PC-3 (cell line): ENCODE results near the gene ZNF839. TPM values are rescaled to one million over a fixed set of nuclear protein-coding genes. Genes with fewer than 3 reads are reported as not detected.

Source experiments
- ATAC-seq: fragments of 200-7000 bp; cut with Tn5 transposase; 2 replicates; pipeline ENCODE4 v1.9.1; 2020; ENCODE audit warnings: mild to moderate bottlenecking, moderate library complexity
- BruUV-seq: library from RNA; stranded (reverse); fragments of 400-500 nt; replicated peaks from 2 replicates; lab custom pipeline; 2021; lab: Mats Ljungman, UMichigan
- CTCF ChIA-PET: fragments of 300-600 bp; sonication (Branson Sonifier 250); formaldehyde crosslinking; loops from one replicate; lab custom pipeline; 2022; ENCODE audit warnings: antibody characterized with exemption; lab: Charles Lee
- POLR2A ChIA-PET: fragments of 300-600 bp; sonication (Branson Sonifier 250); formaldehyde crosslinking; loops from one replicate; lab custom pipeline; 2022; ENCODE audit warnings: antibody characterized with exemption; ENCODE audit not compliant: unreplicated experiment; lab: Charles Lee
- DNase-seq: peaks from one replicate; pipeline ENCODE4 v3.0.0-alpha.2; 2015
- H2AFZ ChIP-seq: fragments of 300-600 bp; sonication (generic); 2 replicates; pipeline ENCODE4 v1.6.0; 2016; ENCODE audit warnings: antibody characterized with exemption, low read length
- H3F3A ChIP-seq: fragments of 300-600 bp; sonication (generic); one replicate; pipeline ENCODE4 v1.6.0; 2017; ENCODE audit warnings: antibody characterized with exemption, low read length, control low read depth, mild to moderate bottlenecking; ENCODE audit not compliant: unreplicated experiment
- H3K27ac ChIP-seq: fragments of 300-600 bp; sonication (generic); 2 replicates; pipeline ENCODE4 v1.5.1; 2016; ENCODE audit warnings: mild to moderate bottlenecking, low read length
- H3K27me3 ChIP-seq: fragments of 300-600 bp; sonication (generic); 2 replicates; pipeline ENCODE4 v1.6.1; 2016; ENCODE audit warnings: low read length, mixed read lengths
- H3K36me3 ChIP-seq: fragments of 300-600 bp; sonication (generic); 2 replicates; pipeline ENCODE4 v1.6.1; 2016; ENCODE audit warnings: low read depth, mixed run types, low read length, mixed read lengths
- H3K4me1 ChIP-seq: fragments of 300-600 bp; sonication (generic); 2 replicates; pipeline ENCODE4 v1.5.1; 2016; ENCODE audit warnings: low read length; ENCODE audit not compliant: insufficient read depth
- H3K4me2 ChIP-seq: fragments of 300-600 bp; sonication (generic); 2 replicates; pipeline ENCODE4 v1.6.0; 2016; ENCODE audit warnings: low read length
- H3K4me3 ChIP-seq: fragments of 300-600 bp; sonication (generic); 2 replicates; pipeline ENCODE4 v1.5.1; 2016; ENCODE audit warnings: mild to moderate bottlenecking, low read length, mixed read lengths
- H3K79me2 ChIP-seq: fragments of 300-600 bp; sonication (generic); 2 replicates; pipeline ENCODE4 v1.6.1; 2017; ENCODE audit warnings: low read length, mixed read lengths
- H3K9ac ChIP-seq: fragments of 300-600 bp; sonication (generic); 2 replicates; pipeline ENCODE4 v1.6.0; 2016; ENCODE audit warnings: mild to moderate bottlenecking, low read length
- H3K9me2 ChIP-seq: fragments of 300-600 bp; sonication (generic); replicated peaks from 2 replicates; pipeline ENCODE4 v1.6.1; 2016; ENCODE audit warnings: mixed run types, low read length, mixed read lengths
- H3K9me3 ChIP-seq: fragments of 300-600 bp; sonication (generic); 2 replicates; pipeline ENCODE4 v1.6.1; 2016; ENCODE audit warnings: low read length, mixed read lengths
- H4K20me1 ChIP-seq: fragments of 300-600 bp; sonication (generic); 2 replicates; pipeline ENCODE4 v1.6.1; 2016; ENCODE audit warnings: low read length, mixed read lengths
- EZH2 ChIP-seq: fragments of 300-600 bp; sonication (generic); IDR thresholded peaks from one replicate; pipeline ENCODE4 v1.6.1; 2017; ENCODE audit warnings: antibody characterized with exemption, mild to moderate bottlenecking, low read length; ENCODE audit not compliant: unreplicated experiment
- EZH2phosphoT487 ChIP-seq: fragments of 300-600 bp; sonication (generic); IDR thresholded peaks from 2 replicates; pipeline ENCODE4 v1.6.1; 2018; ENCODE audit warnings: mild to moderate bottlenecking, antibody characterized with exemption, low read length, borderline replicate concordance
- intact Hi-C: fragments of 100-400 bp; cut with micrococcal nuclease; formaldehyde crosslinking; loops from 2 replicates; pipeline ENCODE4 v1.9.0; 2023
- total RNA-seq: library from RNA; depleted of rRNA; stranded (reverse); fragments of >200 nt; gene quantifications from 2 replicates; pipeline ENCODE4 v1.2.3, GENCODE V29; 2014; rRNA removed
- TF ChIP-seq, protein P1 (sequence below): fragments of 300-600 bp; sonication (generic); conservative IDR thresholded peaks from 2 replicates; pipeline ENCODE4 v1.5.1; 2017; ENCODE audit warnings: antibody characterized with exemption, low read depth, mild to moderate bottlenecking, low read length

Gene ZNF839
- total RNA-seq, 1 experiment from 2014 or later: 13.2 TPM

DNA sequence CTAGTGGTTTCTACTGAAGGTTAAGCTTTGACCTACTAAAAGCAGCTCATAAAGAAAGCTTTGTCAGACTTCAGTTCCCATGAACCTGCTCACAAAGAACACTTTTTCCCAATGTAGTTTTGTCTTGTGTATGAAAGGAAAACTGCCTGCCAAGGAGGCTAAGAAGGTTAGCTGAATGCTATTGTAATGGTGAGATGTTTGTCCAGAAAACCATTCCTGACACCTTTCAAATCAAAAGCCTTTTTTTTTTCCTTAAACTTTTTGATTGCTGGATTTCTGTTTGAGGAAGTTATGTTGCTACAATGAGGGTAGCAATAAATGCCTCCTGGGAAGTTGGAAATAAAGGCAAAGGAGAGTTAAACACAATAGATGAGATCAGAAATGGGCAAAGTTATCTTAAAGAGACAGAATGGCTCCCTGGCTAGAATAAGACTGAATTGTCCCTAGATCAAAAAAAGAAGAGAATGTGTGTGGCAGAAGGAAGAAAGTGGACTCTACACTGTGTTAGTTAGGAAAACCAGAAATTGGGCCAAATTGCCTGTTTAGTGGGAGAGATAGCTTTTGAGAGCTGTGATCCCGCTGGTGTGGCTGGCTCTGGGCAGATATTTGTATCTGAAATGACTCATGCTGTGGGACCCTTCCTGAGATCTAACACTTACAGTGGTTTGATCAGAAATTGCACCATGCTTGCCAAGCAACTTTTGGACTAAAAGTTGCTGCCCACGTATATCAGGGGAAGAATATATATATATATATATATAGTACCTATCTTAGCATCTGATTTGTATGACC, 70.7 kb downstream of the ZNF839 start:
- ChIA-PET POLR2A (interaction anchor here (0.6 kb wide), 1 partner anchor 12 kb away, joined by 6 read pairs; no protein-coding TSS in a partner anchor), CTCF (no interaction called here)
- BruUV-seq: no TSS peak
- Histone ChIP-seq H3K27ac (no peak overlapping the region), H3K36me3 (no peaks in the 10 kb centered on the region; the same call in 1 of the 2 replicates), H3K4me1 (peaks cover 5% of the 10 kb centered on the region; the same call in 1 of the 2 replicates), H3K79me2 (no peaks in the 10 kb centered on the region), H3K4me3 (no peak overlapping the region), H2AFZ (no peak overlapping the region), H4K20me1 (no peaks in the 10 kb centered on the region), H3K9ac (no peak overlapping the region), H3K9me3 (no peaks in the 10 kb centered on the region), H3K9me2 (no peaks in the 10 kb centered on the region), H3F3A (no peaks in the 10 kb centered on the region), H3K27me3 (no peaks in the 10 kb centered on the region), H3K4me2 (no peak overlapping the region)
- DNase-seq: peak; percentile 12
- ATAC-seq: no peak; the same call in 1 of the 2 replicates
- intact Hi-C loops: no loop called here
- TF ChIP-seq, protein P1, sequence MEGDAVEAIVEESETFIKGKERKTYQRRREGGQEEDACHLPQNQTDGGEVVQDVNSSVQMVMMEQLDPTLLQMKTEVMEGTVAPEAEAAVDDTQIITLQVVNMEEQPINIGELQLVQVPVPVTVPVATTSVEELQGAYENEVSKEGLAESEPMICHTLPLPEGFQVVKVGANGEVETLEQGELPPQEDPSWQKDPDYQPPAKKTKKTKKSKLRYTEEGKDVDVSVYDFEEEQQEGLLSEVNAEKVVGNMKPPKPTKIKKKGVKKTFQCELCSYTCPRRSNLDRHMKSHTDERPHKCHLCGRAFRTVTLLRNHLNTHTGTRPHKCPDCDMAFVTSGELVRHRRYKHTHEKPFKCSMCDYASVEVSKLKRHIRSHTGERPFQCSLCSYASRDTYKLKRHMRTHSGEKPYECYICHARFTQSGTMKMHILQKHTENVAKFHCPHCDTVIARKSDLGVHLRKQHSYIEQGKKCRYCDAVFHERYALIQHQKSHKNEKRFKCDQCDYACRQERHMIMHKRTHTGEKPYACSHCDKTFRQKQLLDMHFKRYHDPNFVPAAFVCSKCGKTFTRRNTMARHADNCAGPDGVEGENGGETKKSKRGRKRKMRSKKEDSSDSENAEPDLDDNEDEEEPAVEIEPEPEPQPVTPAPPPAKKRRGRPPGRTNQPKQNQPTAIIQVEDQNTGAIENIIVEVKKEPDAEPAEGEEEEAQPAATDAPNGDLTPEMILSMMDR: no peak
- TF ChIP-seq EZH2phosphoT487 (no peak), EZH2 (no peak)

Other genes with a start within 250 kb of the ZNF839 start
- 671 and 785 TPM in 2 replicates for gene HSP90AA1, start 232.7 kb upstream of the ZNF839 start, total RNA-seq
- 23.7 and 24.2 TPM in 2 replicates for gene WDR20, start 179.8 kb upstream of the ZNF839 start, total RNA-seq
- 106 and 108 TPM in 2 replicates for gene MOK, start 14.6 kb upstream of the ZNF839 start, total RNA-seq
- gene CINP, start 43.1 kb downstream of the ZNF839 start, total RNA-seq: 76.9 and 83.6 TPM in 2 replicates
- gene TECPR2, start 43.2 kb downstream of the ZNF839 start, total RNA-seq: 15.7 and 16.7 TPM in 2 replicates
- gene ANKRD9, start 190.0 kb downstream of the ZNF839 start, total RNA-seq: 52.6 and 87.6 TPM in 2 replicates